GM10266 (cell line): Measurements from ENCODE around the gene ENGASE.

Experiments used
- DNase-seq: peaks from one replicate; pipeline ENCODE4 v3.0.0; 2012; ENCODE audit errors: extremely low spot score
- TF ChIP-seq, protein P1 (sequence below): IDR thresholded peaks from 2 replicates; pipeline ENCODE4 v1.5.1; 2012; ENCODE audit warnings: mild to moderate bottlenecking, low read depth; ENCODE audit not compliant: control insufficient read depth, insufficient read depth; ENCODE audit errors: missing control alignments

The ENGASE gene

DNA sequence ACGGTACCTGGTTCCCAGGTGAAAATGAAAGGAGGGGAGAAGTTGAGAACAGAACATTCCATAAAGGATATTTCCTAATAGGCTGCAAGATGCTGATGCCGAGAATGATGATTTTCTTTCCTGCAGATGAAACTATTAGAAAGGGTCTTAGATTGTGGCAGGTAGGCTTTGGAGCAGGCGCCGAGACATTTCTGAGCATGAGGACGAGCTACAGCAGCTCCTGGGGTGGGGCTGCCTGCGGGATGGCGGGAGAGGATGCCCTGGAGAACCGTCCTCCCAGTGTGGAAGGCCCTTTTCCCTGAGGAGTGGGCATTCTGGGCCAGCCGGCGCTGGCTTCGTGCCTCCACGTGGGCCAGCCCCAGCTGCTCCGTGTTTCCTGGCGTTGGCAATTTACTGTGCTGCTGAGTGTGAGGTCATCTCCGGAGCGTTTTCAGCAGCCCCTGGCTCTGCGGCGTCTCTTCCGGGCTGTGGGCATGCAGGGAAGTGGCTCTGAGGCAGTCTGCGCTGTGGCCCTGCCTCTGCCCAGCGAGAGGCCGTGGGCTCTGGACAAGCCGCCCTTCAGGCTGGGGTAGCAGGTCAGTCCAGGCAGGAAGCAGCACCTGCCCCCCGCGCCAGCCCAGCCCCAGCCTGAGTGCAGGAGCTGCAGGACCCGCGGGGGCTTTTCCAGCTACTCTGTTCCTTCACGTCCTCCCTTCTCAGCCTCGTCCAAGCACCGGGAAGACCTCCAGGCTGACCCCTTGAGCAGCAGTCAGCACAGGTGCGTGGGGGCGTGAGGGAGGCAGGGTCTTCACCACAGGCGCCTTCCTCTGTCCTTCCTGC lies 12.2 kb downstream of the ENGASE start:
- TF ChIP-seq, protein P1, sequence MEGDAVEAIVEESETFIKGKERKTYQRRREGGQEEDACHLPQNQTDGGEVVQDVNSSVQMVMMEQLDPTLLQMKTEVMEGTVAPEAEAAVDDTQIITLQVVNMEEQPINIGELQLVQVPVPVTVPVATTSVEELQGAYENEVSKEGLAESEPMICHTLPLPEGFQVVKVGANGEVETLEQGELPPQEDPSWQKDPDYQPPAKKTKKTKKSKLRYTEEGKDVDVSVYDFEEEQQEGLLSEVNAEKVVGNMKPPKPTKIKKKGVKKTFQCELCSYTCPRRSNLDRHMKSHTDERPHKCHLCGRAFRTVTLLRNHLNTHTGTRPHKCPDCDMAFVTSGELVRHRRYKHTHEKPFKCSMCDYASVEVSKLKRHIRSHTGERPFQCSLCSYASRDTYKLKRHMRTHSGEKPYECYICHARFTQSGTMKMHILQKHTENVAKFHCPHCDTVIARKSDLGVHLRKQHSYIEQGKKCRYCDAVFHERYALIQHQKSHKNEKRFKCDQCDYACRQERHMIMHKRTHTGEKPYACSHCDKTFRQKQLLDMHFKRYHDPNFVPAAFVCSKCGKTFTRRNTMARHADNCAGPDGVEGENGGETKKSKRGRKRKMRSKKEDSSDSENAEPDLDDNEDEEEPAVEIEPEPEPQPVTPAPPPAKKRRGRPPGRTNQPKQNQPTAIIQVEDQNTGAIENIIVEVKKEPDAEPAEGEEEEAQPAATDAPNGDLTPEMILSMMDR, result no peak
- DNase-seq, result no peak

- TF ChIP-seq, protein P1, result peak; percentile 94
- peak; percentile 91 for DNase-seq
Observed at GRCh38 chr17:79087428-79088143, 13.0 kb downstream of the ENGASE start.

- TF ChIP-seq, protein P1, result no peak
Observed at GRCh38 chr17:79088247-79088996, 13.8 kb downstream of the ENGASE start.

DNA sequence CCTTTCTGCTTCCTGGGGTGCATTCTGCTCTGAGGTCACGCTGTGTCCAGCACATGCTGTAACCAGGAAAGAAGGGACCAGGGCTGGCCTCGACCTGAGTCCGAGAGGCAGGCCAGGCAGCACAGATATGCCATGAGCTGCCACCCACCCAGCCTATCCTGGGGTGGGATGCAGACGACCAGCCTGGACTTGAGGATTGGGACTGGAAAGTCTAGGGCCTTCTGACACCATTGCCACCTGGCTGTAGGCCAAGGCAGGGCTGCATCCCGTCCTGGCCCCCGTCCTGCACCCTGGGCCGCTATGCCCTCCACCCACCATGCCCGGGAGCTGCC lies 14.3 kb downstream of the ENGASE start:
- no peak for DNase-seq

More at GRCh38 chr17:79088247-79088996, 13.8 kb downstream of the ENGASE start:
- no peak for DNase-seq

DNA sequence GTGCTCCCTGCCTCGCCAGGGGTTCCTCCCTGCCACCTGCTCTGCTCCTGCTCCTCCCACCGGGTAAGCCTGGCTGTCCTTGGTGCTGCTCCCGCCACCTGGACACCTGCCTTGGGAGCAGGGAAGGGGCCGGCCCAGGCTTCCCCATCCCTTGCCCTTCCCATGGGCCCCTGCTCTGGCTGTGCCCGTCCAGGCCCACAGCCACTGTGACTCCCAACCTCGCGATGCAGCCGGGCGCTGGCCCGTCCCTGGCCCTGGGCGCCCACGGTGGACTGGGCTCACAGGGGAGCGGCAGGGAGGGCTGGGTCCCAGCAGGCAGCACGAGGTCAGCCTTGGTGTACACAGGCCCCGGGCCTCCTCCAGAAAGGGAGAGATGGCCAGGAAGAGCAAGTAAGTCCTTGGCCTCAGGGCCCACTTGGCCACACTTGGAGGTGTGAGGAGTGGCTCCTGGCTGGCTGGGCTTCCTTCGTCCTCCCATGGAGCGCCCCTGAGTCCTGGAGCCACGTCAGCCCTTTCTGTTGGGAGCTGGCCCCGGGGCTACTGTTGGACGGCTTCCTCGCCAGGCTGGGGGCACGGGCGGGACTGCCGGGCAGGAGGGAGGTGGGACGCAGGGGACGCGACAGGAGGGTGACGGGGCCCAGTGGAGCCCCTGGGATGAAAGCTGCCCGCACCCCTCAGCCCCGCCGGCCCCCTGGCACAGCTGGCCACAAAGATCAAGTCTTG lies 15.3 kb downstream of the ENGASE start:
- TF ChIP-seq, protein P1, result no peak
- DNase-seq, result no peak

More for the DNA sequence above, 14.3 kb downstream of the ENGASE start:
- TF ChIP-seq, protein P1, result no peak

DNA sequence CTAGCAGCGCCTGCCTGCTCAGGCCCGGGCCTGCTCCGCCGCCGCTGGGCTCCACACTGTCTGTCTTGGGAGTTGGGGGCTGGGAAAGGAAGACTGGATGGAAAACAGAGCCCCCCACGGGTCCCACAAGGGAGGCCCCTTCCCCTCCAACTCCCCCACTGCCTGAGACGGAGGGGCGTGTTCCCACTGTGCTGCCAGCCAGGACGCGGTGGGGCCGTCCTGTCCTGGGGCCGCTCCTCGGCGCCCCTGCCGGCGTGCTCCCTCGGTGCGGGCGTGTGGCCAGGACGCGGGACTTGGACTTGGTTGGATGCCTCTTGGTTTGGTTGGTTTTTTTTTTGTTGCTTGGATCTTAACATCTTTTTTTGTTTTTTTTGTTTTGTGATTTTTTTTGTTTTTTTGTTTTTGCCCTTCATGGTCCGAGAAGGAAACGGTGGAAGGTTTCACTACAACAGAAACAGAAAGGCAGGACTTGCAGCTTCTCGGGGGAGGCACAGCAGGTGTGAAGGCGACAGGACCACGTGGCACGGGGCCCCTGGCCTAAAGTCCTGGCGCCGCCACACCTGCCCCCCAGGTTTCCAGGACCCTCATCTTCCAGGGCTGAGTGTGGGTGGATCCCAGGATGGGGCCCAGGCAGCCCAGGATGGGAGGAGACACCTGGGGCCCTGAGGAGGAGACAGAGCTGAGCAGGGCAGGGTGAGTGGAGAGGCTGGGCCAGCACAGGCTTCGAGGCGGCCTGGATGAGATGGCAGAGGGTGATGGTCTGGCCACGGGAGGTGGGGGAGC lies 16.0 kb downstream of the ENGASE start:
- no peak for DNase-seq
- TF ChIP-seq, protein P1, result no peak
